PC-9 (cell line): ENCODE results near the gene CTDSP2.

Experiments used
- CTCF ChIP-seq: fragments of 200-600 bp; sonication (generic); conservative IDR thresholded peaks from 2 replicates; pipeline ENCODE4 v1.6.1; 2017; ENCODE audit warnings: mixed run types, antibody characterized with exemption, mild to moderate bottlenecking, moderate library complexity
- EZH2 ChIP-seq: fragments of 200-600 bp; sonication (generic); IDR thresholded peaks from 2 replicates; pipeline ENCODE4 v1.8.0; 2017; ENCODE audit warnings: antibody characterized with exemption, low read depth

- TF ChIP-seq CTCF (no peak), EZH2 (no peak)
Measured at GRCh38 chr12:57783861-57784260, 62.7 kb downstream of the CTDSP2 start.
